NCI-H146 treated with DMSO at 0.1 percent for 48 hours (cell line): Measurements from ENCODE around the gene PUS1.

ENCODE experiments used
- DNase-seq: peaks from one replicate; lab custom pipeline; 2025; ENCODE audit not compliant: unreplicated experiment; lab: John Stamatoyannopoulos, UW

PUS1 gene

GRCh38 chr12:131902332-131903241 lies 26.5 kb upstream of the PUS1 start:
- no peak for DNase-seq

GRCh38 chr12:131903270-131904255 lies 25.5 kb upstream of the PUS1 start:
- DNase-seq: no peak

- no peak for DNase-seq
Observed at GRCh38 chr12:131904346-131904745, 24.7 kb upstream of the PUS1 start.

- DNase-seq: no peak
Observed at GRCh38 chr12:131905081-131905629, 23.9 kb upstream of the PUS1 start.

GRCh38 chr12:131905630-131906091 lies 23.4 kb upstream of the PUS1 start:
- no peak for DNase-seq

- no peak for DNase-seq
Observed at GRCh38 chr12:131907379-131908091, 21.5 kb upstream of the PUS1 start.

- no peak for DNase-seq
Observed at GRCh38 chr12:131908092-131909080, 20.7 kb upstream of the PUS1 start.

- DNase-seq: no peak
Observed at GRCh38 chr12:131909081-131909751, 19.9 kb upstream of the PUS1 start.

GRCh38 chr12:131909752-131910219 lies 19.3 kb upstream of the PUS1 start:
- DNase-seq: no peak

- DNase-seq: no peak
Observed at GRCh38 chr12:131910302-131911027, 18.6 kb upstream of the PUS1 start.

- no peak for DNase-seq
Observed at GRCh38 chr12:131911028-131911650, 17.9 kb upstream of the PUS1 start.

GRCh38 chr12:131911851-131912477 lies 17.1 kb upstream of the PUS1 start:
- no peak for DNase-seq

- DNase-seq: no peak
Observed at GRCh38 chr12:131912518-131913274, 16.4 kb upstream of the PUS1 start.

- no peak for DNase-seq
Observed at GRCh38 chr12:131913666-131914065, 15.4 kb upstream of the PUS1 start.

GRCh38 chr12:131914179-131914702 lies 14.8 kb upstream of the PUS1 start:
- DNase-seq: no peak

GRCh38 chr12:131915000-131915689 lies 13.9 kb upstream of the PUS1 start:
- no peak for DNase-seq
